Muscle layer of duodenum (tissue), 2 donors: ENCODE measurements around the gene ARHGEF11.

Experiments used
- H3K27ac ChIP-seq: one replicate; pipeline ENCODE4 v1.7.0; 2013; ENCODE audit warnings: mild to moderate bottlenecking, low read length
- H3K27me3 ChIP-seq: one replicate; pipeline ENCODE4 v1.7.0; 2013; ENCODE audit warnings: low read depth, mild to moderate bottlenecking, control low read depth, low read length
- H3K36me3 ChIP-seq, 2 donors: one replicate each; pipeline ENCODE4 v1.7.0; 2013; ENCODE audit warnings: low read length in 2 of 2, control low read depth in 1 of 2, mild to moderate bottlenecking in 1 of 2; ENCODE audit not compliant: insufficient read depth in 2 of 2, control insufficient read depth in 1 of 2
- H3K4me1 ChIP-seq, 2 donors: one replicate each; pipeline ENCODE4 v1.7.0; 2013; ENCODE audit warnings: low read length in 2 of 2, mild to moderate bottlenecking in 2 of 2, control low read depth in 1 of 2, moderate library complexity in 1 of 2; ENCODE audit not compliant: insufficient read depth in 2 of 2, control insufficient read depth in 1 of 2
- H3K4me3 ChIP-seq, 2 donors: one replicate each; pipeline ENCODE4 v1.7.0; 2013; ENCODE audit warnings: low read length in 2 of 2, low read depth in 1 of 2, mild to moderate bottlenecking in 1 of 2
- H3K9me3 ChIP-seq, 2 donors: one replicate each; pipeline ENCODE4 v1.7.0; 2013; ENCODE audit warnings: low read length in 2 of 2, control low read depth in 1 of 2, mild to moderate bottlenecking in 1 of 2; ENCODE audit not compliant: control insufficient read depth in 1 of 2
- donor health status: healthy.

The ARHGEF11 gene

DNA sequence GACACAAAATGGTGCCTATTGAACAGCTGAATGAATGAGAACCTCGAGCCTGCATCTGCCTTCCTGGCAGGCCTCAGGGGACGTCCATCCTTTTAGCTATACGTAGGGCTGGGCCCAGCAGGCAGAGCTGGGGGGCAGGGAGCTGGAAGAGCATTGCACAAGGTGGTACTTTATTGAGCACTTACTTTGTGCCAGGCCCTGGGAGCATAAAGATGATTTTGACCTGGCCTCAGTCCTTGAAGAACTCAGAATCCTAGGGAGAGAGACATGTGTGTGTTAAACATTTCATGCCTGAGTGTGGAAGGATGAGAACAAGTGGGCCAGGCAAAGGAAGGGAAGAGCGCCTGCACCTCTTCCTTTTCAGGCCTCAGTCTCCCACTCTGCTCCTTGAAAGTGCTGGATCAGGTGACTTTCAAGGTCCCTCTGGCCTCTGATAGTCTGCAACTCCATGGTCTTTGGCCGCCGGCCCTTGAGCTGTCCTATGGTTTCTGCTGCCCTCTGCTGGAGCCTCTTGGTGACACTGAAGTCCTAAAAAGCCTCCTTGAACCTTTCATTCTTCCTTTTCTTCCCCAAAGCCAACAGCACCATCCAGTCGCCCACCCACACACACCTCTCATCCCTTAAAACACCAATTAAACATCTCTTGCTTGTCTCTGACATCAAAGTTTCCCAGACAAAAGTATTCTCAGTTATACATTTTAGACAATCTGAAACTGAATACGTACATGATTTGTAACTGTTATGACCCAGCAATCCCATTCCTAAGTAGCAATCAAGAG is 155.6 kb downstream of the ARHGEF11 start:
- Histone ChIP-seq H3K27ac (no peak overlapping the region), H3K4me1 (peaks cover 0 to 3% of the 10 kb centered on the region in 2 donors), H3K27me3 (peaks cover 13% of the 10 kb centered on the region), H3K9me3 (no peaks in the 10 kb centered on the region), H3K4me3 (no peak overlapping the region), H3K36me3 (no peaks in the 10 kb centered on the region)

DNA sequence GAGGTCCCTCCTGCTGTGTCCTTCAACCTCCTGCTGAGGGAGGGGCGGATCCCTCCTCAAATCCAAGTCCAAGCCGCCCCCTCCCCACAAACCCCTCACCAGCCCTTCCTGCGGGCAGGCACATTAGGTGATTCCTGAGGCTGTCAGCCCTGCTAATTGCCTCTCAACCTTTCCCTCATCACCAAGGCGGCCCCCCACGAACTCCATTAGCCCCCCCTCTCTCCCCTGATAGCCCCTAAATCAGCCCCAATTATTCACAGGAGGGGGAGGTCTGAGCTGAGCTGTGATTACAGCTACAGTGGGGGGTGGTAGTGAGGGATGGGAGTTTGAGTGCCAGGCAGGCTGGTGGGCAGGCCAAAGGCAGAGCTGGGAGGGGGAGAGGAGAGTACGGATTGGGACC is 157.8 kb downstream of the ARHGEF11 start:
- no peaks in the 10 kb centered on the region for H3K4me1 ChIP-seq
- peaks cover 6% of the 10 kb centered on the region for H3K27me3 ChIP-seq
- no peak overlapping the region for H3K27ac ChIP-seq
- no peak overlapping the region for H3K4me3 ChIP-seq
- H3K36me3 ChIP-seq = no peaks in the 10 kb centered on the region
- no peaks in the 10 kb centered on the region for H3K9me3 ChIP-seq

DNA sequence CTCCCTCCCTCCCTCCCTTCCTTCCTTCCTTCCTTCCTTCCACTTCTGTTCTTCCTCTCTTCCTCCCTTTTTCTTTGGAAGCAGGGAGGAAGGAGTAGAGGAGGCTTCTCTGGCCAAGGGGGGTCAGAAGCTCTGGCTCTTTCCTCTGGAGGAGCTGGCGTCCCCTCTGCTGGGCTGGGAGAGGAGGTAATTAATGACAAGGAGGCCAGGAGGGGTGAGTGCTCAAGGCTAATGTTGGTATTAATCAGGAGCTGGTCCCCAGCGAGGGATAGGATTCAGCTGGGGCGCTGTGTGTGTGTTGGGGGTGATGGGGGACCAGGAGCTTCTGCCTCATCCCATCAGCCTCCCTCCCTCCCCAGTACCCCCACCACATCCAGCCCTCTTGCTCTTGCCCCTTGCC is 158.2 kb downstream of the ARHGEF11 start:
- Histone ChIP-seq H3K27me3 (peaks cover 6% of the 10 kb centered on the region), H3K27ac (no peak overlapping the region), H3K9me3 (no peaks in the 10 kb centered on the region)

DNA sequence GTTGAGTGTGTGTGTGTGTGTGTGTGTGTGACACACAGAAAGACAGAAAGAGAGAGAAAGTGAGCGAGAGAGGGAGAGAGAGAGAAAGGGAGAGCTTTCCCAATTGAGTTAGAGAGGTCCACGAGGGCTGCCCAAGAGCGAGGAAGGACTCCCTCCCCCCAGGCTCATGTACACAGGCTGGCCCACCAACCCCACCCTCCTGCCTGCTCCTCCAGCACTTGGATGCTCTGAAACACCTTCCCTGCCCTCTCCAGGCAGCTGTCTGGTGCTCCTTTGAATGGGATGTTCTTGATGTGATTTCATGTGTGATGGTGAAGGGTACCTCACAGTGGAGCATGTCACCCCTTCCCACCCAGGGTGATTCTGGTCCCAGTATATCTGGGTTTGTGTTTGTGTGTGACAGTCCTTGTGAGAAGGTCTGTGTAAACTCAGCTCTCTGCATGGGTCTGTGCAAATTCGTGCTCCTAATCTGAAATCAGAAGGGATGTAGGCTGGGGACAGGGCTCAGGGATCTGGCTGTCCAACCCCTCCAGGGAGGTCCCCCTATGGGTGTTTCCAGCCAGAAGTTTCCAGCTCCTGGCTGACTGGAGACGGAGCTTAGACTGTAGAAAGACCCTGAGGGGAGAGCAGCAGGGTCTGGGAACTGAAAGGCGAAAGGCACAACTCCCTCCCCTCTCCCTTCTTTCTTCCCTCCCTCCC is 158.8 kb downstream of the ARHGEF11 start:
- Histone ChIP-seq H3K9me3 (no peaks in the 10 kb centered on the region), H3K4me1 (no peaks in the 10 kb centered on the region), H3K4me3 (no peak overlapping the region), H3K27ac (no peak overlapping the region), H3K36me3 (no peaks in the 10 kb centered on the region), H3K27me3 (peaks cover 6% of the 10 kb centered on the region)

More for the DNA sequence above, 158.2 kb downstream of the ARHGEF11 start:
- H3K36me3 ChIP-seq = no peaks in the 10 kb centered on the region
- no peak overlapping the region for H3K4me3 ChIP-seq
- H3K4me1 ChIP-seq = no peaks in the 10 kb centered on the region

DNA sequence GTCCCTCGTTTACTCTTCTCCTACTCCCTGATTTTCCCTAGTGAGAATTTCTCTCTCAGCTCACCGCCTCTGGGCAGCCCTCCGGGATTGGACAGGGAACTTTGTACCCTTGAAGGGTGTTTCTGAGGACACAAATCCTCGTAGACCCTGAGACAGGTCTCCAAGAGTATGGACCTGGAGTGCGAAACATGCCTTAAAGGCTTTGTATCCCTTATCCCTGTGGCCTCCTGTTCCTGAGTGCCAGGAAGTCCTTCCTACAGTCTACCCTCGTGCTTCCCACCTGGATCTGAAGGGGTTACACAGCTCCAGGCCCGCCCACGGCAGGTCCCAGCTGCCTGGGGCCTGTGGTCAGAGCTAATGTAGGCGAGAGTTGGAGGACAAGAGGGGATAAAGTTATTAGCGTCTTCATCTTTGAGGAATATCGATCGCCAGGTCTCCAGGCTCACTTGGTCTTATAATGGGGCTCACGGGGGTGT is 159.6 kb downstream of the ARHGEF11 start:
- no peak overlapping the region for H3K27ac ChIP-seq
- no peak overlapping the region for H3K4me3 ChIP-seq
- H3K9me3 ChIP-seq = no peaks in the 10 kb centered on the region
- no peaks in the 10 kb centered on the region for H3K4me1 ChIP-seq
- H3K36me3 ChIP-seq = no peaks in the 10 kb centered on the region
- peaks cover 6% of the 10 kb centered on the region for H3K27me3 ChIP-seq

DNA sequence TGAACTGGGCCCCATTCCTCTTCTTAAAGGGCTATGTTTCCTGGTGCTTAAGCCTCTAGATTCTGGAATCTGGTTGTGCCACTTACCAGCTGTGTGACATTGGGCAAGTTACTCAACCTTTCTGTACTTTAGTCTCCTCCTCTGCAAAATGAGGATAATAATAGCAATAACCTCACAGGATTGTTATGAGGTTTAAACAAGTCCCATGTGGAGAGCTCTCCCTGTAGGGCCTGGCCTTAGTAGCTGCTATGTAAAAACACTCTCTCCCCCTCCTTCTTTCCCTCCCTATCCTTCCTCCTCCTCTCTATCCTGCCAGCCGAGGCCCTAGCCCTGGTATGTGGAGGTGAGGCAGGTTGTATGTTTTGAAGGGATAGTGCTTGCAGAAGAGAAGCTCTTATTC is 160.2 kb downstream of the ARHGEF11 start:
- H3K27me3 ChIP-seq = peaks cover 6% of the 10 kb centered on the region
- H3K36me3 ChIP-seq = no peaks in the 10 kb centered on the region
- no peak overlapping the region for H3K4me3 ChIP-seq
- H3K4me1 ChIP-seq = no peaks in the 10 kb centered on the region
- no peak overlapping the region for H3K27ac ChIP-seq
- H3K9me3 ChIP-seq = no peaks in the 10 kb centered on the region
